Measurements from ENCODE around the gene TSPOAP1.

- TF ChIP-seq CTCF (IDR thresholded peaks at IDR 0.05) = no peak
- TF ChIP-seq POLR2A (IDR thresholded peaks at IDR 0.05) = no peak
These were observed 5.9 kb downstream of the TSPOAP1 start for GRCh38 chr17:58322581-58323185.

Data from uterus (tissue), 2 donors.